HEK293 (cell line): ENCODE results near the gene KRTAP12-3.

Experiments
- CTCF ChIA-PET: fragments of 350-600 bp; formaldehyde crosslinking; extraction: SDS; loops from one replicate; lab custom pipeline; 2021; ENCODE audit warnings: antibody characterized with exemption; lab: Yijun Ruan, JAX
- POLR2A ChIA-PET: fragments of 300-600 bp; formaldehyde crosslinking; extraction: SDS; loops from one replicate; lab custom pipeline; 2020; ENCODE audit warnings: antibody characterized with exemption, inconsistent platforms; lab: Yijun Ruan, JAX
- H3K27ac ChIP-seq: fragments of 200-500 bp; sonication (Bioruptor generic); 2 replicates; pipeline ENCODE4 v1.5.1; 2014; ENCODE audit warnings: low read depth, low read length, control low read depth, inconsistent platforms; ENCODE audit errors: extremely low read depth
- H3K36me3 ChIP-seq, 2 experiments: fragments of 200-500 bp in 1 of 2; sonication (Bioruptor generic) in 1 of 2; 1 replicate in 1 of 2; 2 replicates in 1 of 2; pipeline ENCODE4 v1.5.1; 2014 to 2017; ENCODE audit warnings: inconsistent platforms in 2 of 2, low read length in 2 of 2; ENCODE audit not compliant: control insufficient read depth in 2 of 2, insufficient read depth in 1 of 2
- H3K4me1 ChIP-seq: fragments of 200-500 bp; sonication (Bioruptor generic); 2 replicates; pipeline ENCODE4 v1.5.1; 2014; ENCODE audit warnings: mild to moderate bottlenecking, low read length, inconsistent platforms; ENCODE audit not compliant: control insufficient read depth, insufficient read depth
- H3K4me3 ChIP-seq: 2 replicates; pipeline ENCODE4 v1.5.1; 2011; ENCODE audit warnings: low read depth, mild to moderate bottlenecking, control low read depth, low read length, moderate library complexity
- H3K9me3 ChIP-seq: fragments of 200-500 bp; sonication (Bioruptor generic); 2 replicates; pipeline ENCODE4 v1.5.1; 2014; ENCODE audit warnings: low read depth, low read length, inconsistent platforms; ENCODE audit not compliant: control insufficient read depth, insufficient read depth
- EGR2 ChIP-seq: fragments of 450-650 bp; formaldehyde crosslinking; IDR thresholded peaks from 2 replicates; pipeline ENCODE4 v1.5.1; 2016; ENCODE audit warnings: low read depth, missing biosample characterization, missing genetic modification characterization
- GFI1B ChIP-seq: fragments of 450-650 bp; formaldehyde crosslinking; IDR thresholded peaks from 2 replicates; pipeline ENCODE4 v1.5.1; 2016; ENCODE audit warnings: missing biosample characterization, missing genetic modification characterization
- KLF9 ChIP-seq: fragments of 450-650 bp; formaldehyde crosslinking; IDR thresholded peaks from 2 replicates; pipeline ENCODE4 v1.5.1; 2016; ENCODE audit warnings: missing biosample characterization, missing genetic modification characterization, low read depth
- TSHZ1 ChIP-seq: fragments of 450-650 bp; formaldehyde crosslinking; IDR thresholded peaks from 2 replicates; pipeline ENCODE4 v1.5.1; 2016; ENCODE audit warnings: missing biosample characterization, missing genetic modification characterization, borderline replicate concordance
- ZBTB11 ChIP-seq: fragments of 450-650 bp; formaldehyde crosslinking; conservative IDR thresholded peaks from 2 replicates; pipeline ENCODE4 v1.5.1; 2016; ENCODE audit warnings: low read depth, missing biosample characterization, missing genetic modification characterization
- ZFHX2 ChIP-seq: fragments of 450-650 bp; formaldehyde crosslinking; conservative IDR thresholded peaks from 2 replicates; pipeline ENCODE4 v1.5.1; 2016; ENCODE audit warnings: missing biosample characterization, missing genetic modification characterization
- ZNF112 ChIP-seq: fragments of 450-650 bp; formaldehyde crosslinking; IDR thresholded peaks from 2 replicates; pipeline ENCODE4 v1.5.0; 2017; ENCODE audit warnings: missing biosample characterization, missing genetic modification characterization
- ZNF202 ChIP-seq: fragments of 450-650 bp; formaldehyde crosslinking; IDR thresholded peaks from 2 replicates; pipeline ENCODE4 v1.5.1; 2016; ENCODE audit warnings: missing biosample characterization, missing genetic modification characterization, borderline replicate concordance
- ZNF398 ChIP-seq: fragments of 450-650 bp; formaldehyde crosslinking; IDR thresholded peaks from 2 replicates; pipeline ENCODE4 v1.5.1; 2017; ENCODE audit warnings: missing biosample characterization, missing genetic modification characterization
- ZNF48 ChIP-seq: fragments of 450-650 bp; formaldehyde crosslinking; IDR thresholded peaks from 2 replicates; pipeline ENCODE4 v1.5.1; 2016; ENCODE audit warnings: missing biosample characterization, missing genetic modification characterization
- ZNF501 ChIP-seq: fragments of 450-650 bp; formaldehyde crosslinking; IDR thresholded peaks from 2 replicates; pipeline ENCODE4 v1.5.1; 2016; ENCODE audit warnings: missing biosample characterization, missing genetic modification characterization
- ZNF677 ChIP-seq: fragments of 450-650 bp; IDR thresholded peaks from 2 replicates; pipeline ENCODE4 v1.5.0; 2018; ENCODE audit warnings: missing biosample characterization, mild to moderate bottlenecking, missing genetic modification characterization, moderate library complexity
- ZNF692 ChIP-seq: fragments of 450-650 bp; formaldehyde crosslinking; IDR thresholded peaks from 2 replicates; pipeline ENCODE4 v1.5.1; 2016; ENCODE audit warnings: missing biosample characterization, missing genetic modification characterization
- ZNF791 ChIP-seq: fragments of 450-650 bp; formaldehyde crosslinking; IDR thresholded peaks from 2 replicates; pipeline ENCODE4 v1.5.1; 2016; ENCODE audit warnings: missing biosample characterization, missing genetic modification characterization
- ZSCAN30 ChIP-seq: fragments of 450-650 bp; IDR thresholded peaks from 2 replicates; pipeline ENCODE4 v1.5.1; 2018; ENCODE audit warnings: missing biosample characterization, mild to moderate bottlenecking, missing genetic modification characterization, moderate library complexity
- TF ChIP-seq, protein P1 (sequence below): fragments of 450-650 bp; formaldehyde crosslinking; IDR thresholded peaks from 2 replicates; pipeline ENCODE4 v1.5.1; 2016; ENCODE audit warnings: missing biosample characterization, missing genetic modification characterization
- TF ChIP-seq, protein P2 (sequence below): fragments of 450-650 bp; formaldehyde crosslinking; IDR thresholded peaks from 2 replicates; pipeline ENCODE4 v1.5.1; 2016; ENCODE audit warnings: missing biosample characterization, missing genetic modification characterization

The KRTAP12-3 gene

DNA sequence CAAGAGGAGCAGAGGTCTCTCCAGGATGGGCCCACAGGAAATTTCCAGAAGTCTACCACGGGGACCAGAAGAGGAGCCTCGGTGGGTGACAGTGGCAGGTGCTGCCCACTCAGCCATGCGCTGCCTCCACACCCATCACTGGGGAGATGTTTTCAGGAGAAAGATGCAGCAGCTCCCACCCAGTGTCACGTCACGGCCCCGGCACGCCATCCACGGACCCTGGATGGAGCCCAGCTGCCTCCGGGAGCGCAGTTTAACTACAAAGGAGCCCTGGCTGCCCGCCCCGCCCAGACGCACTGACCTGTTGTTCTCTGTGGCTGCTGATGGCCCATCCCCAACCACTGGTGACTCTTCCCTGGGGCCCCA is 46.9 kb downstream of the KRTAP12-3 start:
- CTCF ChIA-PET: no interaction called here
- TF ChIP-seq GFI1B (tag by site-specific recombination) (no peak), ZNF398 (tag by site-specific recombination) (no peak), ZSCAN30 (no peak), ZNF202 (tag by site-specific recombination) (no peak)
- TF ChIP-seq, protein P1, sequence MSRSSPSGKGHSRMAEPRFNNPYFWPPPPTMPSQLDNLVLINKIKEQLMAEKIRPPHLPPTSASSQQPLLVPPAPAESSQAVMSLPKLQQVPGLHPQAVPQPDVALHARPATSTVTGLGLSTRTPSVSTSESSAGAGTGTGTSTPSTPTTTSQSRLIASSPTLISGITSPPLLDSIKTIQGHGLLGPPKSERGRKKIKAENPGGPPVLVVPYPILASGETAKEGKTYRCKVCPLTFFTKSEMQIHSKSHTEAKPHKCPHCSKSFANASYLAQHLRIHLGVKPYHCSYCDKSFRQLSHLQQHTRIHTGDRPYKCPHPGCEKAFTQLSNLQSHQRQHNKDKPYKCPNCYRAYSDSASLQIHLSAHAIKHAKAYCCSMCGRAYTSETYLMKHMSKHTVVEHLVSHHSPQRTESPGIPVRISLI (tag by site-specific recombination): no peak

DNA sequence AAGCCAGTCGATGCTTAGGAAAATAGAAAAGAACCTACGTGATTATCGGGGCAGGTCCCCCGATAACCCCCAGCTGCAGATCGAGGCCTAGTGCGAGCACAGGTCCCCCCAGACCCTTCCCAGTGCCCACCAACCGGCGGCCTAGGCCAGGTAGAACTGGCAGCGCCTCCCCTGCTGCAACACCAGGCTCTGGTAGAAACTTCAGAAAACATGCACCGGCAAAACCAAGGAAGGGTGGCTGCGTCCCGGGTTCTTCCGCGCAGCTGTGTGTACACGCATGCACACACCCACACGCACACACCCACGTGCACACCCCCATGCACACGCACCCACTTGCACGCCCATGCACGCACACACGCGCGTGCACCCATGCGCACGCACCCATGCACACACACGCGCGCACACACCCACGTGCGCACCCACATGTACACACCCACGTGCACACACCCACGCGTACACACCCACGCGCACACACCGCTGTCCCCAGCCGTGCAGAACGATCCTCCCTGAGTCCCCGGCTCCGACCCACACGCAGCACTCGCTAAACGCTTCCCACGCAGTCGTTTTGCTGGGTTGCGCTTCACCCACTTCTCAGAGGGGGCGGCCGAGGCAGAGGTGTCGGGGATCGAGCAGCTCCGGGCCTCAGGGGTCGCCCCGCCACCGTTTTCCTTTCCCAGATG is 48.4 kb downstream of the KRTAP12-3 start:
- Histone ChIP-seq H3K9me3 (no peaks in the 10 kb centered on the region), H3K4me1 (peaks cover 6% of the 10 kb centered on the region; the same call in 1 of the 2 replicates), H3K27ac (no peak overlapping the region), H3K4me3 (no peak overlapping the region), H3K36me3 (no peaks in the 10 kb centered on the region)
- TF ChIP-seq ZNF692 (tag by site-specific recombination) (no peak), ZFHX2 (peak; percentile 97), KLF9 (0 out of 2 replicates have a peak, but pooled peaks have one; percentile 27), EGR2 (tag by site-specific recombination) (peak; percentile 94)
- ChIA-PET POLR2A (no interaction called here), CTCF (no interaction called here)

More for the DNA sequence above, 46.9 kb downstream of the KRTAP12-3 start:
- H3K4me3 ChIP-seq: no peak overlapping the region
- no peaks in the 10 kb centered on the region for H3K9me3 ChIP-seq
- H3K27ac ChIP-seq: no peak overlapping the region
- H3K36me3 ChIP-seq: no peaks in the 10 kb centered on the region
- POLR2A ChIA-PET: no interaction called here
- peaks cover 4% of the 10 kb centered on the region; the same call in 1 of the 2 replicates for H3K4me1 ChIP-seq

- Histone ChIP-seq H3K4me3 (no peak overlapping the region), H3K4me1 (peaks cover 6% of the 10 kb centered on the region; the same call in 1 of the 2 replicates)
- TF ChIP-seq GFI1B (tag by site-specific recombination): no peak
- TF ChIP-seq ZNF791 (tag by site-specific recombination): no peak
- TF ChIP-seq ZNF677: no peak
- TF ChIP-seq ZNF48 (tag by site-specific recombination): no peak
- no peak for TF ChIP-seq ZNF501 (tag by site-specific recombination)
- TF ChIP-seq, protein P2, sequence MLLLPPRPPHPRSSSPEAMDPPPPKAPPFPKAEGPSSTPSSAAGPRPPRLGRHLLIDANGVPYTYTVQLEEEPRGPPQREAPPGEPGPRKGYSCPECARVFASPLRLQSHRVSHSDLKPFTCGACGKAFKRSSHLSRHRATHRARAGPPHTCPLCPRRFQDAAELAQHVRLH: no peak
- no peak for TF ChIP-seq ZNF112 (tag by site-specific recombination)
- no peak for TF ChIP-seq ZBTB11 (tag by site-specific recombination)
- no peak for TF ChIP-seq TSHZ1
- TF ChIP-seq, all 188 proteins: peak for 0
- Histone ChIP-seq H3K27ac (no peak overlapping the region), H3K36me3 (no peaks in the 10 kb centered on the region), H3K9me3 (no peaks in the 10 kb centered on the region)
- ChIA-PET CTCF (interaction anchor here (0.6 kb wide), 1 partner anchor 164 kb away, joined by 3 read pairs; no protein-coding TSS in a partner anchor), POLR2A (no interaction called here)
Measured at GRCh38 chr21:44706706-44707581, 49.2 kb downstream of the KRTAP12-3 start.
